Left colon (tissue), 2 donors: ENCODE results near the gene TTLL10. TPM values are rescaled to one million over a fixed set of nuclear protein-coding genes. Genes with fewer than 3 reads are reported as not detected.

Source experiments
- ATAC-seq: fragments of 200-7000 bp; cut with Tn5 transposase; one replicate; pipeline ENCODE4 v1.9.1; 2020; ENCODE audit warnings: mild to moderate bottlenecking, moderate library complexity
- DNase-seq, 2 donors: peaks; one replicate each; pipeline ENCODE4 v3.0.0-alpha.2; 2020
- intact Hi-C, 2 donors: fragments of 100-400 bp; cut with DNase I in 1 of 2; cut with micrococcal nuclease in 1 of 2; formaldehyde crosslinking; loops; one replicate each; pipeline versions ENCODE4 v1.11.2 to v1.14.0; 2022; cut with DNase I, micrococcal nuclease
- microRNA-seq, 2 donors: library from miRNA; unstranded; fragments of <30 nt; microRNA quantifications; one replicate each; pipeline versions ENCODE4 v1.1.0 to v1.2.0, GENCODE V29; 2020
- total RNA-seq, 2 donors: library from RNA; stranded (reverse); fragmentation: NEBNext Ultra II Directional; extraction: Animal tissue kit (Norgen Biotek cat#: 25700); gene quantifications; one replicate each; pipeline ENCODE4 v1.2.1, GENCODE V29; 2021
- donor health status: DM: no; HTN: no; CAD: no.
- donor health status: DM: yes; HTN: yes; CAD: no.

TTLL10 gene
- total RNA-seq, 2 donors from 2014 or later: 1.2 to 3.0 TPM

DNA sequence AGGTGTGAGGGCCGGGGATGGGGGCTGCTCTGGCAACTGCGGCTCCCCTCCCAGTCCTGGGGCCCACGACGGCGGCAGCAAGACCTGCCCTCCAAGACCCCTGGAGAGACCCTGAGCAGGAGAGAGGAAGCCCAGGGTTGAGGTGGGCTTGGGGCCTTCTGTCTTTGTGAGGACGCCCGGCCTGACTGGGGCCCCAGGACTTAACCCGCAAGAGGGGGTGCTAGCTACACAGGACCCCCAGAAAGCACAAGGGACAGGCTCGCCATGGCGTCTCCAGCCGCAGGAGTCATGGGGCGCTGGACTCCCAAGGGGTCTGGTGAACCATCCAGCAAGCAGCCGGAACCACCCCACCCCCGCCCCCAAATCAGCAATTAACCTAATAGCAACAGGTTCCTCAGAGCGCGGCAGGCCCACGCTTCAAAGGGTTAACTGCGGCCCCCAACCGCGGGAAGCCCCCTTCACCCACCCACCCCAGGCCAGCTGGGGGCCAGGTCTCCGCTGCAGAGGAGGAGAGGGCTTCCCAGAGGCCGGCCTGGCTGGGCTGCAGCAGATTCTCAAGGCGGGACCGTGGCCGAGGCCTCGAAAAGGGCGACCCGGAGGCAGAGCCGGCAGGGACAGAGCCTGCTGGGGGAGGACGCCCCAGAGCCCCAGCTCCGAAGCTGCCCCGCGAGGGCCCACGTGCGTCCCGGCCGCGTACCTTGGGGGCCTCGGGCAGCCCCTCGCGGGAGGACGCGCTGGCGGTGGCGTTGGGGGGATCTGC lies 72.3 kb downstream of the TTLL10 start:
- no peak for DNase-seq
- intact Hi-C loops: no loop called here
- no peak for ATAC-seq

DNA sequence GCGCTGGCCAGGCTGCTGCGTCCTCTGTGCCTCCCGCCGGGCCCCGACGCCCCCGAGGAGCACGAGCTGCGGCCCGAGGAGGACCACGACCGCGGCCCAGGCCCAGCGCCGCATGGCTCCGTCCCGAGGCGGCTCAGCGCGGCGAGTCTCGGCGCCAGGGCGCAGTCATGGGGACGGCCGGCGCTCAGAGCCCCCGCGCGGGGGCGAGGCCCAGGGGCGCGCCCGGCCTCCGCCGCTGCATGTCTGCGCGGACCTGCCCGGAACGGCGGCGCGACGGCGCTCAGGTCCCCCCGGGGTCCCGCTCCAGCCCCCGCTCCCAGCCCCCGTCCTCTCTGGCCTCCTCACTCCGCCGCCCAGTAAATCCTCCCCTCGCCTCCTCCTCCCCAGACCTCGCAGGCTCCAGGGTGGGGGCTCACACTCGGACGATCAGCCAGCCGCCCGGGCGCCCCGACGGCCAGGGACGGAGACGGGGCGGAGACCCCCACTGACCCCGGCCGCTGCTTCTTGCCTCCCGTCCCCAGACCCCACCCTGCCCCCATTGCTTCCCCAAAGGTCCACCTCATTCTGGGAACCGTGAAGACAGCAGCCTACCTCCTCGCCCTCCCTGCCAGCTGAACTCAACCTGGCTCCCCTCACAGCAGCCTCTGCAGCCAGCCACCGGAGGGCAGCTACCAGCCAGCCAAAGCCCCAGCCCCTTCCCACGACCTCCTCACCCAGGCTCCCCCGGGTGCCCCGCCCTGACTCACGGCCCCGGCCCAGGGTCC lies 73.1 kb downstream of the TTLL10 start, which contains the start of gene C1QTNF12:
C1QTNF12 (minus strand) TSS at position 146 of the 764 bp plus-strand sequence; CDS start at position 114, 32 bp downstream.
- no peak for ATAC-seq
- intact Hi-C loops: no loop called here
- DNase-seq: no peak

DNA sequence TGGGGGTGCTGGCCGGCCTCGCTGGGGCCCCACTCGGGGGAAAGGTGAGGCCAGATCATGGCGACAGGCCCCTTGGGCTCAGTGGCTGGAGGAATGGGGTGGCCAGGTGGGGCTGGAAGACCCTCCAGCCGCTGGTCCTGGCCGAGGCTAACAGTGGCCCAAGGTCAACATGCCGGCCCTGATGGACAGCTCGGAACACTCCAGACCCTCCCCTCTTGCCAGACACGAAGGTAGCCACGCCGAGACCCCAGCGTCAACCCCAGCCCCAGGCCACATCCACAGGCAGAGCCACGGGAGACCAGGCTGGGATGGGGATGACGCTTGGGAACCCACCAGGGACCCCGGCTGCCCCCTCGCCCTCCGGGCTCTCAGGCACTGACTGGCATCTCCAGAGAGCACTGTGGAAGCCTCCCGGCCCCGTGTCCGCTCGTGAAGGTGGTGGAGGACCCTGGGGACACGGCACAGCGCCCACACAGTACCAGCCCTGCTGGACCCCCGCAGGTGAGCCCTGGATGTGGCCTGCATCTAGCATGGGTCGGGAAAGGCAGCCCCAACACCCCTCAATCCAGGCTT lies 73.7 kb downstream of the TTLL10 start:
- no peak for ATAC-seq
- intact Hi-C loops: no loop called here
- DNase-seq: no peak

Small RNA genes within 50 kb of the gene (microRNA-seq; reads per million reads assigned to microRNA genes)
- gene MIR200A (4,042 to 4,282 reads per million in 2 donors), gene MIR200B (41,895 to 51,243 reads per million in 2 donors), gene MIR429 (3,884 to 5,634 reads per million in 2 donors)

Other genes with a start within 250 kb of the TTLL10 start
- gene SAMD11, start 250.0 kb upstream of the TTLL10 start, total RNA-seq: 1 to 10 TPM; 1.6 to 5.1 TPM
- 10 to 100 TPM; 42.8 to 48.5 TPM for gene NOC2L, start 214.6 kb upstream of the TTLL10 start, total RNA-seq
- 10 to 100 TPM in 1 of 2 donors, 1 to 10 TPM in 1; 9.9 to 13.1 TPM for gene KLHL17, start 213.3 kb upstream of the TTLL10 start, total RNA-seq
- gene PLEKHN1, start 207.4 kb upstream of the TTLL10 start, total RNA-seq: under 1 TPM; 0.58 to 0.95 TPM
- under 1 TPM in 1 of 2 donors, not detected in 1; 0.14 TPM for gene PERM1, start 191.8 kb upstream of the TTLL10 start, total RNA-seq
- gene HES4, start 173.8 kb upstream of the TTLL10 start, total RNA-seq: 10 to 100 TPM; 19.5 to 24.2 TPM
- gene ISG15, start 160.4 kb upstream of the TTLL10 start, total RNA-seq: 10 to 100 TPM; 31.2 to 37.9 TPM
- gene AGRN, start 153.8 kb upstream of the TTLL10 start, total RNA-seq: 10 to 100 TPM; 54.0 to 59.5 TPM
- 1 to 10 TPM; 3.4 to 5.3 TPM for gene RNF223, start 99.6 kb upstream of the TTLL10 start, total RNA-seq
- gene C1orf159, start 57.8 kb upstream of the TTLL10 start, total RNA-seq: 10 to 100 TPM; 17.6 to 28.6 TPM
- 1 to 10 TPM in 1 of 2 donors, under 1 TPM in 1; 0.64 to 3.7 TPM for gene TNFRSF18, start 32.7 kb downstream of the TTLL10 start, total RNA-seq
- gene TNFRSF4, start 40.3 kb downstream of the TTLL10 start, total RNA-seq: 1 to 10 TPM in 1 of 2 donors, under 1 TPM in 1; 0.55 to 1.3 TPM
- gene SDF4, start 58.1 kb downstream of the TTLL10 start, total RNA-seq: 100 to 1,000 TPM; 235 to 273 TPM
- gene B3GALT6, start 58.4 kb downstream of the TTLL10 start, total RNA-seq: 1 to 10 TPM; 8.2 to 9.6 TPM
- 10 to 100 TPM; 40.0 to 71.6 TPM for gene C1QTNF12, start 72.8 kb downstream of the TTLL10 start, total RNA-seq
- gene UBE2J2, start 100.0 kb downstream of the TTLL10 start, total RNA-seq: 10 to 100 TPM; 46.3 to 56.3 TPM
- 1 to 10 TPM; 1.5 to 1.6 TPM for gene SCNN1D, start 106.6 kb downstream of the TTLL10 start, total RNA-seq
- gene ACAP3, start 134.1 kb downstream of the TTLL10 start, total RNA-seq: 10 to 100 TPM; 49.2 to 58.7 TPM
- gene PUSL1, start 134.7 kb downstream of the TTLL10 start, total RNA-seq: 10 to 100 TPM; 15.5 to 18.7 TPM
- gene INTS11, start 150.8 kb downstream of the TTLL10 start, total RNA-seq: 10 to 100 TPM; 80.6 to 94.2 TPM
- 10 to 100 TPM; 67.3 to 86.7 TPM for gene CPTP, start 150.9 kb downstream of the TTLL10 start, total RNA-seq
- under 1 TPM; 0.67 to 0.89 TPM for gene TAS1R3, start 157.4 kb downstream of the TTLL10 start, total RNA-seq
- 10 to 100 TPM; 57.2 to 69.0 TPM for gene DVL1, start 175.5 kb downstream of the TTLL10 start, total RNA-seq
- gene MXRA8, start 184.7 kb downstream of the TTLL10 start, total RNA-seq: 10 to 100 TPM in 1 of 2 donors, 1 to 10 TPM in 1; 8.5 to 20.7 TPM
- 100 to 1,000 TPM; 175 to 212 TPM for gene AURKAIP1, start 201.3 kb downstream of the TTLL10 start, total RNA-seq
- 100 to 1,000 TPM; 115 to 129 TPM for gene CCNL2, start 225.5 kb downstream of the TTLL10 start, total RNA-seq
- 10 to 100 TPM; 82.1 to 96.7 TPM for gene MRPL20, start 233.4 kb downstream of the TTLL10 start, total RNA-seq
- gene ANKRD65, start 247.4 kb downstream of the TTLL10 start, total RNA-seq: 1 to 10 TPM in 1 of 2 donors, under 1 TPM in 1; 0.76 to 2.7 TPM